ENCODE results near the gene GBX1. TPM values are rescaled to one million over a fixed set of nuclear protein-coding genes. Genes with fewer than 3 reads are reported as not detected.

Gene GBX1
- total RNA-seq: not detected in 2 replicates

DNA sequence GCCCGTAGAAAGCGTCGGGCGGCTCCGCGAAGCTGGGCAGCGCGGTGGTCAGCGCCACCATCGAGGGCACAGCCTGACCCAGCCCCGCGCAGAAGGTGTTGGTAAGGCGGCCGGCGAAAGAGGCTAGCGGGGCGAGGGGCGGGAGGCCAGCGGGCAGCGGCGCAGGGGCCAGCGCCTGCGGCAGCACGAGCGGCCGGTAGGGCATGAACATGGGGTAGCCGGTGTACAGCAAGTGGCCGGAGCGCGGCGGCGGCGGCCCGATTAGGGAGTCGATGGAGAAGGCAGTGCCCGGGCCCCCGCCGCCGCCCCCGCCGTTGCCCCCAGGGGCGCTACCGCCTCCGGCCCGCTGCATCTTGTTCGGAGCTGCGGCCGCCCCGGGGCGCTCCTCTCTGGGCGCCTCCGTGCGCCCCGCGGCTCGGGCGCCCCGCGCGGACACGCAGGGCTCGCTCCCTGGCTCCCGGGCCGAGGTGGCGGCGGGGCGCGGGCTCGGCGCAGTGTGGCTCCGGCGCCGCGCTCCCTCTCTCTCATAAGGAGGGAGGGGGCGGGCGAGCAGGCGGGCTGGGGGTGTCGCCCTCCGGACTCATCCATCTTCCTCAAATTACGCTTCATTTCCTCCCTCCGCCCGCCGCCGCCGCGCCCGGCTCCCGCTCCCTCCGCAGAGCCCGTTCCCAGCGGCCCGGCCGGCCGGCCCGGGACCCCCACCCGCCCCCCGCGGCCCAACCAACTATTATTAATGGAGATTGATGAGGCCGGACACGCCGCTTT, at the start of gene GBX1:
Gene GBX1 (minus strand): TSS at position 498 of the 765 bp plus-strand sequence. CDS start 146 bp downstream, at position 352.

DNA sequence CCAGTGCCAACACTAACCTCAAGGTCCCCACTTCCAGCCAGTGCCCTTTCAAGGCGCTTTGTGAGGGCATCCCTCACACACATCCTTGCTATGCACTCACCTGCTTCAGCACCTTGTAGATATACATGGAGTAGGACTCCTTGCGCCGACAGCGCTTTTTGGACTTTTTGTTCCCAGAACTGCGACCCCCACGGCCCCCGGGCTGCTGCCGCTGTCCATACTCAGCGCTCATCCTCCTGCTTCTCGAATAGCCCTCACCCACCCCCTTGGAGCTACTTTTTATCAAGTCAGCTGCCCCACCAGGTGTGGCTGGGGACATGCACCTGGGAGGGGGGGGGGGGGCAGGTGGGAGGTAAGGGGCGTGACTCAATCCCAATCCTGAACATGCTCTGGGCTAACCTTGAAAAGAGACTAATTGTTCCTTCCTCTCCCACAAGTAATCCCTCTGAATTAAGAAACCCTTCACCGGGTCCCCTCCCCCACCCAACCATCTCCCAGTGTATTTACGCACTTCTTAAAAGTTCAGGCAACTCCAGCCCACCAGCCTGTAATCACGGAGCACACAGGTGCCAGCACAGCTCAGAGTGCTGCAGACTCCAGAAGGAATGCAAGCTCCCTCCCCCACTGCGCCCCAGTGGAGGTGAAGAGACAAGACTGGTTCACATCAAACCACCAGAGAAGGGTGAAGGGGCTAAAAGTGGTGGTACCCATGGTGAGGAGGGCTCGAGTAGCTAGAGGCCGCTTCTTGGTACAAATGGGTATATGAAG, 42.8 kb upstream of the GBX1 start, which contains the start of gene H2BK1:
Gene H2BK1 (minus strand): TSS at position 402 of the 768 bp plus-strand sequence. CDS start 170 bp downstream, at position 232.

GRCh38 chr7:151186640-151187408, 19.3 kb upstream of the GBX1 start, which contains the start of gene ASB10:
ASB10 (minus strand) TSS chr7:151187250; CDS start chr7:151187130, 120 bp downstream.

Other genes with a start within 250 kb of the GBX1 start
- 0.33 TPM in 1 of 2 replicates, not detected in the other for gene KCNH2, start 189.4 kb downstream of the GBX1 start, total RNA-seq
- 0.99 and 2.0 TPM in 2 replicates for gene NOS3, start 176.7 kb downstream of the GBX1 start, total RNA-seq
- under 0.01 and 0.15 TPM in 2 replicates for gene ATG9B, start 143.2 kb downstream of the GBX1 start, total RNA-seq
- gene ABCB8, start 139.2 kb downstream of the GBX1 start, total RNA-seq: 37.2 and 43.6 TPM in 2 replicates
- 0.17 TPM in 1 of 2 replicates, not detected in the other for gene ASIC3, start 119.2 kb downstream of the GBX1 start, total RNA-seq
- gene CDK5, start 109.8 kb downstream of the GBX1 start, total RNA-seq: 19.1 and 19.2 TPM in 2 replicates
- gene SLC4A2, start 108.1 kb downstream of the GBX1 start, total RNA-seq: 66.5 and 96.1 TPM in 2 replicates
- 72.9 and 108 TPM in 2 replicates for gene FASTK, start 86.9 kb downstream of the GBX1 start, total RNA-seq
- gene TMUB1, start 84.2 kb downstream of the GBX1 start, total RNA-seq: 25.5 and 32.6 TPM in 2 replicates
- 42.0 and 71.3 TPM in 2 replicates for gene AGAP3, start 81.2 kb downstream of the GBX1 start, total RNA-seq
- gene ASB10, start 19.6 kb upstream of the GBX1 start, total RNA-seq: not detected in 2 replicates
- gene H2BK1, start 42.8 kb upstream of the GBX1 start, total RNA-seq: not detected in 2 replicates
- 64.7 and 65.2 TPM in 2 replicates for gene ABCF2, start 59.5 kb upstream of the GBX1 start, total RNA-seq
- 71.4 and 127 TPM in 2 replicates for gene CHPF2, start 64.8 kb upstream of the GBX1 start, total RNA-seq
- gene SMARCD3, start 81.0 kb upstream of the GBX1 start, total RNA-seq: 27.3 and 47.0 TPM in 2 replicates
- 41.5 and 52.1 TPM in 2 replicates for gene NUB1, start 174.1 kb upstream of the GBX1 start, total RNA-seq
- 3.8 TPM in 1 of 2 replicates, not detected in the other for gene WDR86, start 242.3 kb upstream of the GBX1 start, total RNA-seq